NK-92 treated with Interleukin-12 subunit alpha and Interleukin-12 subunit beta, amount 100 ng/mL, for 24 hours (cell line): ENCODE results near the gene CYREN.
"Not testable (repeated sequence)": the region's sequence is repeated elsewhere in the genome, so short reads cannot be mapped to it uniquely, and the experiment has no call there.

Experiments
- DNase-seq: peaks from one replicate; lab custom pipeline; 2025; lab: John Stamatoyannopoulos, UW

The CYREN gene

GRCh38 chr7:135159359-135160085 is 11.0 kb downstream of the CYREN start:
- DNase-seq, result no peak

GRCh38 chr7:135158874-135159273 is 11.6 kb downstream of the CYREN start:
- no peak for DNase-seq

- DNase-seq, result no peak
These were observed 12.3 kb downstream of the CYREN start for GRCh38 chr7:135158141-135158655.

GRCh38 chr7:135156290-135156689 is 14.2 kb downstream of the CYREN start:
- no peak for DNase-seq

GRCh38 chr7:135154734-135155133 is 15.8 kb downstream of the CYREN start:
- no peak for DNase-seq

- DNase-seq, result no peak
These were observed 18.1 kb downstream of the CYREN start for GRCh38 chr7:135152442-135152841.

GRCh38 chr7:135151533-135151932 is 19.0 kb downstream of the CYREN start:
- DNase-seq, result no peak

GRCh38 chr7:135151132-135151531 is 19.4 kb downstream of the CYREN start:
- DNase-seq, result no peak

- no peak for DNase-seq
These were observed 20.3 kb downstream of the CYREN start for GRCh38 chr7:135150072-135150782.

GRCh38 chr7:135147899-135148721 is 22.4 kb downstream of the CYREN start, which contains the start of gene TMEM140:
TSS of gene TMEM140 (plus strand) at chr7:135148072. CDS start at chr7:135164442, 16,370 bp downstream.
- DNase-seq, result peak; percentile 30

- DNase-seq, result no peak
These were observed 23.1 kb downstream of the CYREN start for GRCh38 chr7:135147341-135147898.

GRCh38 chr7:135143885-135144668 is 26.4 kb downstream of the CYREN start:
- no peak for DNase-seq

GRCh38 chr7:135129579-135129978 is 40.9 kb downstream of the CYREN start:
- DNase-seq, result no peak

GRCh38 chr7:135128931-135129330 is 41.6 kb downstream of the CYREN start:
- DNase-seq, result no peak

GRCh38 chr7:135124631-135125030 is 45.9 kb downstream of the CYREN start:
- not testable (repeated sequence) for DNase-seq

GRCh38 chr7:135121868-135122267 is 48.6 kb downstream of the CYREN start:
- no peak for DNase-seq

- no peak for DNase-seq
These were observed 53.4 kb downstream of the CYREN start for GRCh38 chr7:135117096-135117495.
